BE2C (cell line): ENCODE measurements around the gene TRAF5.
A peak's percentile ranks its signal among the peaks of the same experiment; 100 is the strongest.
"Not testable (repeated sequence)": the region's sequence is repeated elsewhere in the genome, so short reads cannot be mapped to it uniquely, and the experiment has no call there.

Experiments
- DNase-seq: peaks from one replicate; pipeline ENCODE4 v3.0.0-alpha.2; 2020
- H3K27me3 ChIP-seq: fragments of 250-450 bp; sonication (Bioruptor Pico); 2 replicates; pipeline ENCODE4 v1.5.1; 2020; ENCODE audit warnings: mild to moderate bottlenecking
- H3K36me3 ChIP-seq: fragments of 250-450 bp; sonication (Bioruptor Pico); 2 replicates; pipeline ENCODE4 v1.5.1; 2020; ENCODE audit warnings: mild to moderate bottlenecking
- H3K4me1 ChIP-seq: fragments of 250-450 bp; sonication (Bioruptor Pico); 2 replicates; pipeline ENCODE4 v1.5.1; 2020
- H3K4me3 ChIP-seq: 2 replicates; pipeline ENCODE4 v1.5.1; 2011; ENCODE audit warnings: low read depth, low read length
- H3K9me3 ChIP-seq: fragments of 250-450 bp; sonication (Bioruptor Pico); 2 replicates; pipeline ENCODE4 v1.5.1; 2020
- CTCF ChIP-seq: IDR thresholded peaks from 2 replicates; pipeline ENCODE4 v1.5.1; 2012; ENCODE audit warnings: mild to moderate bottlenecking, low read depth, low read length

The TRAF5 gene

GRCh38 chr1:211407749-211408148, 81.1 kb downstream of the TRAF5 start:
- not testable (repeated sequence) for H3K9me3 ChIP-seq, H3K27me3 ChIP-seq, H3K36me3 ChIP-seq, H3K4me1 ChIP-seq, DNase-seq, H3K4me3 ChIP-seq

DNA sequence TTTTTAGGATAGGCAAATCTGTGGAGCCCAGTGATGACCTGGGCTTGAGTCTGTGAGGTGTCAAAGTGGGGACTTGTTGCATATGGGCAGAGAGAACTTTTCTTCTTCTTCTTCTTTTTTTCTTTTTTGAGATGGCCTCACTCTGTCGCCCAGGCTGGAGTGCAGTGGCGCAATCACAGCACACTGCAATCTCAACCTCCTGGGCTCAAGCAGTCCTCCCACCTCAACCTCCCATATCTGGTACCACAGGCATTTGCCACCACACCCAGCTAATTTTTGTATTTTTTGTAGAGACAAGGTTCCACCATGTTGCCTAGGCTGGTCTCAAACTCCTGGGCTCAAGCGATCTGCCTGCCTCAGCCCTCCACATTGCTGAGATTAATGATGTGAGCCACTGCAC, 85.0 kb downstream of the TRAF5 start:
- no peaks in the 10 kb centered on the region for H3K27me3 ChIP-seq
- H3K36me3 ChIP-seq: no peaks in the 10 kb centered on the region
- no peak for TF ChIP-seq CTCF
- no peaks in the 10 kb centered on the region; the same call in 1 of the 2 replicates for H3K9me3 ChIP-seq
- DNase-seq: no peak
- no peak overlapping the region for H3K4me3 ChIP-seq
- no peaks in the 10 kb centered on the region; the same call in 1 of the 2 replicates for H3K4me1 ChIP-seq

DNA sequence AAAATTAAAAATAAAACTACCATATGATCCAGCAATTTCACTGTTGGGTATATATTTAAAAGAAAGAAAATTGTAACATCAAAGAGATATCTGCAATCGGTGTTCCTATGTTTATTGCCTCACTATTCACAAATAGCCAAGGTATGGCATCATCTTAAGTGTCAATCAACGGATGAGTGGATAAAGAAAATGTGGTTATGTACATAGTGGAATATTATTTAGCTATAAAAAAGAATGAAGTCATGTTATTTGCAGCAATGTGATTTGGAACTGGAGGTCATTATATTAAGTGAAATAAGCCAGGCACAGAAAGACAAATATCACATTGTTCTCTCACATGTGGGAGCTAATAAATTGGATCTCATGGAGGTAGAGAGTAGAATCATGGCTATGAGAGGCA, 89.1 kb downstream of the TRAF5 start:
- no peak for TF ChIP-seq CTCF
- peak overlapping the region; percentile 28 for H3K4me3 ChIP-seq
- no peaks in the 10 kb centered on the region for H3K9me3 ChIP-seq
- no peaks in the 10 kb centered on the region; the same call in 1 of the 2 replicates for H3K4me1 ChIP-seq
- no peak for DNase-seq
- H3K36me3 ChIP-seq: no peaks in the 10 kb centered on the region
- H3K27me3 ChIP-seq: no peaks in the 10 kb centered on the region

GRCh38 chr1:211416246-211416627, 89.6 kb downstream of the TRAF5 start:
- peak overlapping the region; percentile 28 for H3K4me3 ChIP-seq
- H3K36me3 ChIP-seq, H3K27me3 ChIP-seq, H3K9me3 ChIP-seq, H3K4me1 ChIP-seq: not testable (repeated sequence)
- peak; percentile 76 for DNase-seq
- peak; percentile 29; the same call in 1 of the 2 replicates for TF ChIP-seq CTCF

GRCh38 chr1:211416628-211417323, 90.1 kb downstream of the TRAF5 start:
- H3K36me3 ChIP-seq, H3K27me3 ChIP-seq, H3K4me1 ChIP-seq, H3K9me3 ChIP-seq: not testable (repeated sequence)
- DNase-seq: peak; percentile 78
- peak overlapping the region; percentile 28 for H3K4me3 ChIP-seq

DNA sequence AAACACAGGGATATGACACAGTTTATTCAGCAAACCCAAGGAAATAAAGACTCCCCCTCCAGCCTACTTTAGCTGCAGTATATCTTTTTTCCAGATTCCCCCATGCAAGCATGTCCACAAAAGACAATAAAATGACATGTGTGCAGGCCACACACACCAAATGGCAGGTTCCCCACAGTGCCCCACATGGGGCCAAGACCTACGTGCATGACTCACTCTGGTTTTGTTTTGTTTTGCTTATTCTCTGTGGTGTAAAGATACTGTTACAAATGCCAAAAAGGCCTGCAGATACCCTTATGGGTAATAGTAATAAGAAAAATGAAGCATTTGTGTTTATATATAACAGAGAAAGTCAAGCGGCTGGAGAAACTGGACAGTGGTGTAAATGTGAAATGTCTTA, 93.8 kb downstream of the TRAF5 start:
- H3K4me1 ChIP-seq: no peaks in the 10 kb centered on the region
- H3K4me3 ChIP-seq: no peak overlapping the region
- TF ChIP-seq CTCF: no peak
- DNase-seq: no peak
- H3K27me3 ChIP-seq: no peaks in the 10 kb centered on the region
- H3K9me3 ChIP-seq: no peaks in the 10 kb centered on the region
- H3K36me3 ChIP-seq: no peaks in the 10 kb centered on the region

DNA sequence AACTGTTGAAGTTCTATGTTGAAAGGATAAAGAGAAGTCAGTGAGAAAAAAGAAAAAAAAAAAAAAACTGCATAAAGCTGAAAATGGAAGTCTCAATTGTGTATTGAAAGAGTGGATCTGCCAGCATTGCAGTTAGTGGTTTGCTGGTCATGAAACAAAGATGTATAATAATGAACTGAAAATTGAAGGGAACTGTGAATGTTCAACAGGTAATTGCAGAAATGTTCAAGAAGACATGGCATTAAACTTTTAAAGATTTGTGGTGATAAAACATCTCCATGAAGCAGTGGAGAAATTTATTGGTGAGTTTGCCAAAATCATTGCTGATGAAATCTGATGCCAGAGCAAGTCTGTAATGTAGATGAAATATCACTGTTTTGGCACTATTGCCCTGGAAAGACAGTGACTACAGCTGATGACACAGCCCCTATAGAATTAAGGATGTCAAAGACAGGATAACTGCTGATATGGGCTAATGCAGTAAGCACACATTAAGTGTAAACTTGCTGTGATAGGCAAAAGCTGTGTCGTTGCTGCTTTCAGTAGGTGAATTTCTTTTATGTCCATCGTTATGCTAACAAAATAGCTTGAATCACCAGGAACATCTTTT, 94.3 kb downstream of the TRAF5 start:
- Histone ChIP-seq H3K27me3 (no peaks in the 10 kb centered on the region), H3K9me3 (no peaks in the 10 kb centered on the region), H3K4me1 (no peaks in the 10 kb centered on the region), H3K36me3 (no peaks in the 10 kb centered on the region), H3K4me3 (no peak overlapping the region)
- no peak for TF ChIP-seq CTCF
- DNase-seq: no peak
